SK-N-SH (cell line): ENCODE results near the gene NEK6. TPM values are rescaled to one million over a fixed set of nuclear protein-coding genes. Genes with fewer than 3 reads are reported as not detected.

Experiments used
- CTCF ChIA-PET: fragments of 300-600, 350-600 bp; formaldehyde crosslinking; extraction: SDS; loops from one replicate; lab custom pipeline; 2021; lab: Yijun Ruan, JAX
- POLR2A ChIA-PET: fragments of 350-600 bp; sonication (Branson Sonifier 250); formaldehyde crosslinking; extraction: SDS; loops from one replicate; lab custom pipeline; 2020; ENCODE audit warnings: antibody characterized with exemption, inconsistent platforms; lab: Yijun Ruan, JAX
- DNase-seq: peaks from one replicate; pipeline ENCODE4 v3.0.0; 2012
- H2AFZ ChIP-seq: fragments of 200-600 bp; sonication (generic); 2 replicates; pipeline ENCODE4 v1.8.1; 2016; ENCODE audit warnings: antibody characterized with exemption, mild to moderate bottlenecking, low read depth
- H3F3A ChIP-seq: fragments of 200-600 bp; sonication (generic); replicated peaks from 2 replicates; pipeline ENCODE3; 2016; ENCODE audit warnings: antibody characterized with exemption, mild to moderate bottlenecking; ENCODE audit not compliant: insufficient read depth
- H3K27ac ChIP-seq, 2 experiments: fragments of 200-500 bp in 1 of 2; fragments of 200-600 bp in 1 of 2; sonication (Bioruptor generic) in 1 of 2; sonication (generic), shearing (Covaris generic) in 1 of 2; 2 replicates each; pipeline versions ENCODE4 v1.5.1 to v1.6.1; 2014 to 2016; ENCODE audit warnings: low read depth in 2 of 2, inconsistent platforms in 1 of 2, low read length in 1 of 2, mild to moderate bottlenecking in 1 of 2, mixed read lengths in 1 of 2
- H3K27me3 ChIP-seq: fragments of 200-600 bp; sonication (generic), shearing (Covaris generic); 2 replicates; pipeline ENCODE4 v1.6.1; 2016; ENCODE audit warnings: mixed run types; ENCODE audit not compliant: insufficient read depth
- H3K36me3 ChIP-seq, 2 experiments: fragments of 200-500 bp in 1 of 2; fragments of 200-600 bp in 1 of 2; sonication (Bioruptor generic) in 1 of 2; sonication (generic) in 1 of 2; replicated peaks in 1 of 2; 2 replicates each; pipeline versions ENCODE3 to v1.5.1; 2014 to 2016; ENCODE audit warnings: low read length in 1 of 2, mild to moderate bottlenecking in 1 of 2; ENCODE audit not compliant: insufficient read depth in 2 of 2, control insufficient read depth in 1 of 2
- H3K4me1 ChIP-seq, 2 experiments: fragments of 200-500 bp in 1 of 2; fragments of 200-600 bp in 1 of 2; sonication (Bioruptor generic) in 1 of 2; sonication (generic), shearing (Covaris generic) in 1 of 2; 2 replicates each; pipeline versions ENCODE4 v1.5.1 to v1.6.1; 2014 to 2016; ENCODE audit warnings: low read depth in 1 of 2, low read length in 1 of 2, mixed run types in 1 of 2; ENCODE audit not compliant: insufficient read depth in 2 of 2, control insufficient read depth in 1 of 2
- H3K4me2 ChIP-seq: fragments of 200-600 bp; sonication (generic), shearing (Covaris generic); 2 replicates; pipeline ENCODE4 v1.6.1; 2017; ENCODE audit warnings: mixed run types
- H3K4me3 ChIP-seq, 2 experiments: fragments of 200-500 bp in 1 of 2; fragments of 200-600 bp in 1 of 2; sonication (Bioruptor generic) in 1 of 2; sonication (generic), shearing (Covaris generic) in 1 of 2; 2 replicates each; pipeline versions ENCODE4 v1.5.1 to v1.8.1; 2014 to 2016; ENCODE audit warnings: low read depth in 2 of 2, inconsistent platforms in 1 of 2, low read length in 1 of 2, mild to moderate bottlenecking in 1 of 2, mixed read lengths in 1 of 2, moderate library complexity in 1 of 2
- H3K79me2 ChIP-seq: fragments of 200-600 bp; sonication (generic); 2 replicates; pipeline ENCODE4 v1.8.1; 2017; ENCODE audit warnings: mild to moderate bottlenecking; ENCODE audit not compliant: insufficient read depth
- H3K9ac ChIP-seq: fragments of 200-600 bp; sonication (generic); 2 replicates; pipeline ENCODE4 v1.6.1; 2017; ENCODE audit warnings: mixed run types
- H3K9me2 ChIP-seq: fragments of 200-600 bp; sonication (generic); 2 replicates; pipeline ENCODE4 v1.6.1; 2017; ENCODE audit warnings: mixed run types
- H3K9me3 ChIP-seq: fragments of 200-600 bp; sonication (generic); 2 replicates; pipeline ENCODE4 v1.6.1; 2017; ENCODE audit warnings: mixed run types, mild to moderate bottlenecking, moderate library complexity
- H4K20me1 ChIP-seq: fragments of 200-600 bp; sonication (generic); 2 replicates; pipeline ENCODE4 v1.6.1; 2017; ENCODE audit warnings: mild to moderate bottlenecking, mixed run types; ENCODE audit not compliant: insufficient read depth
- ELF1 ChIP-seq: IDR thresholded peaks from 2 replicates; pipeline ENCODE4 v1.4.0; 2012
- EP300 ChIP-seq, 2 experiments: IDR thresholded peaks; 2 replicates each; pipeline versions ENCODE4 v1.4.0 to v1.6.1; 2012; ENCODE audit warnings: borderline replicate concordance in 1 of 2, low read depth in 1 of 2, low read length in 1 of 2
- FOSL2 ChIP-seq: IDR thresholded peaks from 2 replicates; pipeline ENCODE4 v1.4.0; 2012; ENCODE audit warnings: low read depth, mild to moderate bottlenecking, moderate library complexity, borderline replicate concordance
- GABPA ChIP-seq: IDR thresholded peaks from 2 replicates; pipeline ENCODE4 v1.4.0; 2012; ENCODE audit warnings: low read depth, mild to moderate bottlenecking
- GATA2 ChIP-seq: sonication (generic); formaldehyde crosslinking; IDR thresholded peaks from 2 replicates; pipeline ENCODE4 v1.5.0; 2020; ENCODE audit warnings: mild to moderate bottlenecking, missing genetic modification reagents
- JUND ChIP-seq: IDR thresholded peaks from 2 replicates; pipeline ENCODE4 v1.4.0; 2012
- MEF2A ChIP-seq: IDR thresholded peaks from 2 replicates; pipeline ENCODE4 v1.4.0; 2012; ENCODE audit warnings: low read depth, borderline replicate concordance
- MXI1 ChIP-seq: IDR thresholded peaks from 2 replicates; pipeline ENCODE4 v1.6.1; 2012; ENCODE audit warnings: mild to moderate bottlenecking, low read depth, low read length, improper control_type of control experiment
- NFIC ChIP-seq: IDR thresholded peaks from 2 replicates; pipeline ENCODE4 v1.4.0; 2012; ENCODE audit warnings: borderline replicate concordance
- NRF1 ChIP-seq: IDR thresholded peaks from 2 replicates; pipeline ENCODE4 v1.6.1; 2012; ENCODE audit warnings: low read depth, mild to moderate bottlenecking, low read length
- POLR2AphosphoS5 ChIP-seq: IDR thresholded peaks from 2 replicates; pipeline ENCODE4 v1.6.1; 2012; ENCODE audit warnings: low read depth, low read length
- RFX5 ChIP-seq: IDR thresholded peaks from 2 replicates; pipeline ENCODE4 v1.6.1; 2012; ENCODE audit warnings: mild to moderate bottlenecking, improper control_type of control experiment, low read length
- RXRA ChIP-seq: IDR thresholded peaks from 2 replicates; pipeline ENCODE4 v1.4.0; 2012; ENCODE audit warnings: low read depth, mild to moderate bottlenecking, borderline replicate concordance
- SIN3A ChIP-seq: IDR thresholded peaks from 2 replicates; pipeline ENCODE4 v1.6.1; 2012; ENCODE audit warnings: low read depth, mild to moderate bottlenecking, low read length, moderate library complexity, borderline replicate concordance
- TAF1 ChIP-seq: IDR thresholded peaks from 2 replicates; pipeline ENCODE4 v1.6.1; 2012; ENCODE audit warnings: low read depth, mild to moderate bottlenecking, low read length, moderate library complexity, borderline replicate concordance
- TCF12 ChIP-seq: IDR thresholded peaks from 2 replicates; pipeline ENCODE4 v1.4.0; 2012
- TEAD4 ChIP-seq: IDR thresholded peaks from 2 replicates; pipeline ENCODE4 v1.4.0; 2012; ENCODE audit warnings: mild to moderate bottlenecking, borderline replicate concordance; ENCODE audit not compliant: insufficient read depth
- YY1 ChIP-seq: IDR thresholded peaks from 2 replicates; pipeline ENCODE4 v1.4.0; 2012; ENCODE audit warnings: low read depth, mild to moderate bottlenecking
- ZBTB33 ChIP-seq: IDR thresholded peaks from 2 replicates; pipeline ENCODE4 v1.4.0; 2012; ENCODE audit warnings: low read depth, borderline replicate concordance
- WGBS: methylation state at CpG from one replicate; pipeline ENCODE4 v1.1.6; 2017; ENCODE audit warnings: low lambda C conversion rate; 5-methylcytosine and 5-hydroxymethylcytosine counted together
- polyA plus RNA-seq, 3 experiments: library from polyadenylated mRNA; depleted of rRNA; stranded (reverse); fragments of >200 nt; gene quantifications; 2 replicates each; pipeline ENCODE4 v1.2.3, GENCODE V29; 2012
- TF ChIP-seq, protein P1 (sequence below): IDR thresholded peaks from 2 replicates; pipeline ENCODE4 v1.6.1; 2012; ENCODE audit warnings: mild to moderate bottlenecking, low read depth, low read length, moderate library complexity
- TF ChIP-seq, protein P2 (sequence below): IDR thresholded peaks from 2 replicates; pipeline ENCODE4 v1.4.0; 2012; ENCODE audit warnings: low read depth
- TF ChIP-seq, protein P3 (sequence below): fragments of 150-350 bp; IDR thresholded peaks from 2 replicates; pipeline ENCODE4 v1.6.1; 2017; ENCODE audit warnings: antibody characterized with exemption, low read length, low read depth, borderline replicate concordance
- TF ChIP-seq, protein P4 (sequence below): fragments of 200-600 bp; sonication (generic); IDR thresholded peaks from 2 replicates; pipeline ENCODE4 v1.6.1; 2017; ENCODE audit warnings: antibody characterized with exemption, mild to moderate bottlenecking, moderate library complexity
- TF ChIP-seq, protein P5 (sequence below): IDR thresholded peaks from 2 replicates; pipeline ENCODE4; 2012

The NEK6 gene
- polyA plus RNA-seq, 1 of the 3 experiments (the other 2 are of a cell fraction) = 89.8 TPM

DNA sequence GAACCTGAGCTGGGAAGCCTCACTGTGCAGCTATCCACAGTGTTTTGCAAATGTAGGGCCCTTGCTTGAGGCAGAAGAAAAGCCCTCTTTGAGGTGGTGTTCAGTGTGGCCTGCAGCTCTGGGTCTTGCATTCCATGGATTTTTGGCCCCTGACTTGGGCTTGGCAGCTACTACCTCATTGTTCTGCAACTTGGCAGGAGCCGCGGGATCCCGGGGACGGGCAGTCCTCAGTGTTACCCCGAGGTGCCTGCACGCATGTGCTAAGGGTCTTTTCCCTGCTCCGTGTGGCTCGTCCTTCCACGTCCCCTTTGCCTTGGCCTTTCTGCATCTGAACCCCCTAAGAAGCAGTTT, 39.8 kb downstream of the NEK6 start:
- H3K79me2 ChIP-seq = peaks cover 93% of the 10 kb centered on the region
- peak overlapping the region in 1 of 2 experiments; percentile 79; a peak in 3 of 4 replicates for H3K27ac ChIP-seq
- no peak for DNase-seq
- no peaks in the 10 kb centered on the region for H3F3A ChIP-seq
- peaks cover 4% of the 10 kb centered on the region in 2 experiments for H3K36me3 ChIP-seq
- 1% methylated on average over 9 of the region's 9 CpGs for WGBS
- no peak overlapping the region for H2AFZ ChIP-seq
- H3K9ac ChIP-seq = peak overlapping the region; percentile 62
- H3K4me1 ChIP-seq = peaks cover 32 to 48% of the 10 kb centered on the region in 2 experiments; a peak in 3 of 4 replicates
- ChIA-PET CTCF (interaction anchor here (1.2 to 2.0 kb wide), 4 partner anchors 22 to 259 kb away, joined by 3 to 8 read pairs (median 4); no protein-coding TSS in a partner anchor), POLR2A (interaction anchor here (0.9 kb wide), 1 partner anchor 26 kb away, joined by 3 read pairs; no protein-coding TSS in a partner anchor)
- H4K20me1 ChIP-seq = peaks cover 23% of the 10 kb centered on the region
- TF ChIP-seq JUND = peak; percentile 86
- peak; percentile 80 for TF ChIP-seq POLR2AphosphoS5
- TF ChIP-seq TAF1 = 0 out of 2 replicates have a peak, but pooled peaks have one; percentile 52
- TF ChIP-seq TEAD4 = peak; percentile 99
- peak; percentile 100 for TF ChIP-seq NFIC
- TF ChIP-seq, protein P1, sequence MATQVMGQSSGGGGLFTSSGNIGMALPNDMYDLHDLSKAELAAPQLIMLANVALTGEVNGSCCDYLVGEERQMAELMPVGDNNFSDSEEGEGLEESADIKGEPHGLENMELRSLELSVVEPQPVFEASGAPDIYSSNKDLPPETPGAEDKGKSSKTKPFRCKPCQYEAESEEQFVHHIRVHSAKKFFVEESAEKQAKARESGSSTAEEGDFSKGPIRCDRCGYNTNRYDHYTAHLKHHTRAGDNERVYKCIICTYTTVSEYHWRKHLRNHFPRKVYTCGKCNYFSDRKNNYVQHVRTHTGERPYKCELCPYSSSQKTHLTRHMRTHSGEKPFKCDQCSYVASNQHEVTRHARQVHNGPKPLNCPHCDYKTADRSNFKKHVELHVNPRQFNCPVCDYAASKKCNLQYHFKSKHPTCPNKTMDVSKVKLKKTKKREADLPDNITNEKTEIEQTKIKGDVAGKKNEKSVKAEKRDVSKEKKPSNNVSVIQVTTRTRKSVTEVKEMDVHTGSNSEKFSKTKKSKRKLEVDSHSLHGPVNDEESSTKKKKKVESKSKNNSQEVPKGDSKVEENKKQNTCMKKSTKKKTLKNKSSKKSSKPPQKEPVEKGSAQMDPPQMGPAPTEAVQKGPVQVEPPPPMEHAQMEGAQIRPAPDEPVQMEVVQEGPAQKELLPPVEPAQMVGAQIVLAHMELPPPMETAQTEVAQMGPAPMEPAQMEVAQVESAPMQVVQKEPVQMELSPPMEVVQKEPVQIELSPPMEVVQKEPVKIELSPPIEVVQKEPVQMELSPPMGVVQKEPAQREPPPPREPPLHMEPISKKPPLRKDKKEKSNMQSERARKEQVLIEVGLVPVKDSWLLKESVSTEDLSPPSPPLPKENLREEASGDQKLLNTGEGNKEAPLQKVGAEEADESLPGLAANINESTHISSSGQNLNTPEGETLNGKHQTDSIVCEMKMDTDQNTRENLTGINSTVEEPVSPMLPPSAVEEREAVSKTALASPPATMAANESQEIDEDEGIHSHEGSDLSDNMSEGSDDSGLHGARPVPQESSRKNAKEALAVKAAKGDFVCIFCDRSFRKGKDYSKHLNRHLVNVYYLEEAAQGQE = 0 out of 2 replicates have a peak, but pooled peaks have one; percentile 13
- no peak for TF ChIP-seq GABPA
- TF ChIP-seq MEF2A = no peak
- TF ChIP-seq, protein P2, sequence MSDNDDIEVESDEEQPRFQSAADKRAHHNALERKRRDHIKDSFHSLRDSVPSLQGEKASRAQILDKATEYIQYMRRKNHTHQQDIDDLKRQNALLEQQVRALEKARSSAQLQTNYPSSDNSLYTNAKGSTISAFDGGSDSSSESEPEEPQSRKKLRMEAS = peak; percentile 69; the same call in 1 of the 2 replicates
- TF ChIP-seq YY1 = no peak
- peak; percentile 31; the same call in 1 of the 2 replicates for TF ChIP-seq NRF1
- TF ChIP-seq ELF1 = no peak
- peak; percentile 63; the same call in 1 of the 2 replicates for TF ChIP-seq RXRA
- TF ChIP-seq, protein P3, sequence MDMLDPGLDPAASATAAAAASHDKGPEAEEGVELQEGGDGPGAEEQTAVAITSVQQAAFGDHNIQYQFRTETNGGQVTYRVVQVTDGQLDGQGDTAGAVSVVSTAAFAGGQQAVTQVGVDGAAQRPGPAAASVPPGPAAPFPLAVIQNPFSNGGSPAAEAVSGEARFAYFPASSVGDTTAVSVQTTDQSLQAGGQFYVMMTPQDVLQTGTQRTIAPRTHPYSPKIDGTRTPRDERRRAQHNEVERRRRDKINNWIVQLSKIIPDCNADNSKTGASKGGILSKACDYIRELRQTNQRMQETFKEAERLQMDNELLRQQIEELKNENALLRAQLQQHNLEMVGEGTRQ = no peak
- TF ChIP-seq EP300 (IDR thresholded peaks at IDR 0.05; ENCODE audit: borderline replicate concordance in 1 of 2, low read depth in 1 of 2, low read length in 1 of 2) = peak in 1 of 2 experiments; percentile 82; a peak in 1 of 4 replicates
- TF ChIP-seq, protein P4, sequence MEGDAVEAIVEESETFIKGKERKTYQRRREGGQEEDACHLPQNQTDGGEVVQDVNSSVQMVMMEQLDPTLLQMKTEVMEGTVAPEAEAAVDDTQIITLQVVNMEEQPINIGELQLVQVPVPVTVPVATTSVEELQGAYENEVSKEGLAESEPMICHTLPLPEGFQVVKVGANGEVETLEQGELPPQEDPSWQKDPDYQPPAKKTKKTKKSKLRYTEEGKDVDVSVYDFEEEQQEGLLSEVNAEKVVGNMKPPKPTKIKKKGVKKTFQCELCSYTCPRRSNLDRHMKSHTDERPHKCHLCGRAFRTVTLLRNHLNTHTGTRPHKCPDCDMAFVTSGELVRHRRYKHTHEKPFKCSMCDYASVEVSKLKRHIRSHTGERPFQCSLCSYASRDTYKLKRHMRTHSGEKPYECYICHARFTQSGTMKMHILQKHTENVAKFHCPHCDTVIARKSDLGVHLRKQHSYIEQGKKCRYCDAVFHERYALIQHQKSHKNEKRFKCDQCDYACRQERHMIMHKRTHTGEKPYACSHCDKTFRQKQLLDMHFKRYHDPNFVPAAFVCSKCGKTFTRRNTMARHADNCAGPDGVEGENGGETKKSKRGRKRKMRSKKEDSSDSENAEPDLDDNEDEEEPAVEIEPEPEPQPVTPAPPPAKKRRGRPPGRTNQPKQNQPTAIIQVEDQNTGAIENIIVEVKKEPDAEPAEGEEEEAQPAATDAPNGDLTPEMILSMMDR = no peak
- no peak for TF ChIP-seq GATA2
- no peak for TF ChIP-seq ZBTB33
- no peak for TF ChIP-seq RFX5
- TF ChIP-seq TCF12 = peak; percentile 74
- peak; percentile 50; the same call in 1 of the 2 replicates for TF ChIP-seq SIN3A
- TF ChIP-seq, protein P5, sequence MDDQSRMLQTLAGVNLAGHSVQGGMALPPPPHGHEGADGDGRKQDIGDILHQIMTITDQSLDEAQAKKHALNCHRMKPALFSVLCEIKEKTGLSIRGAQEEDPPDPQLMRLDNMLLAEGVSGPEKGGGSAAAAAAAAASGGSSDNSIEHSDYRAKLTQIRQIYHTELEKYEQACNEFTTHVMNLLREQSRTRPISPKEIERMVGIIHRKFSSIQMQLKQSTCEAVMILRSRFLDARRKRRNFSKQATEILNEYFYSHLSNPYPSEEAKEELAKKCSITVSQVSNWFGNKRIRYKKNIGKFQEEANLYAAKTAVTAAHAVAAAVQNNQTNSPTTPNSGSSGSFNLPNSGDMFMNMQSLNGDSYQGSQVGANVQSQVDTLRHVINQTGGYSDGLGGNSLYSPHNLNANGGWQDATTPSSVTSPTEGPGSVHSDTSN = peak; percentile 63; the same call in 1 of the 2 replicates
- peak; percentile 89 for TF ChIP-seq FOSL2
- no peak for TF ChIP-seq MXI1
- no peak overlapping the region for H3K4me3 ChIP-seq
- no peaks in the 10 kb centered on the region for H3K9me3 ChIP-seq
- H3K4me2 ChIP-seq = peak overlapping the region; percentile 51
- no peaks in the 10 kb centered on the region for H3K9me2 ChIP-seq
- H3K27me3 ChIP-seq = no peaks in the 10 kb centered on the region
